ENCODE results near the gene SH2B3.

- TF ChIP-seq CTCF (IDR thresholded peaks at IDR 0.05 in 8 of 11, conservative IDR thresholded peaks at IDR 0.05 in 3 of 11) (no peak), POLR2A (IDR thresholded peaks at IDR 0.05) (no peak), POLR2AphosphoS5 (IDR thresholded peaks at IDR 0.05) (no peak)
Measured at GRCh38 chr12:111431772-111432171, 26.0 kb downstream of the SH2B3 start.
